Peyer's patch (tissue), 4 donors: ENCODE measurements around the gene DMKN.

Experiments used
- CTCF ChIP-seq, 6 experiments: fragments of 450-650 bp in 4 of 6; fragments of 200-600 bp in 2 of 6; sonication (generic) in 1 of 6; IDR thresholded peaks; one replicate each; pipeline ENCODE4 v1.5.1; 2017 to 2019; ENCODE audit warnings: antibody characterized with exemption in 6 of 6, mild to moderate bottlenecking in 3 of 6, moderate library complexity in 1 of 6
- POLR2A ChIP-seq, 2 donors: fragments of 450-650 bp; IDR thresholded peaks; one replicate each; pipeline ENCODE4 v1.5.1; 2017; ENCODE audit warnings: antibody characterized with exemption in 2 of 2, mild to moderate bottlenecking in 2 of 2, moderate library complexity in 2 of 2

GRCh38 chr19:35552534-35553384 is 39.3 kb upstream of the DMKN start:
- TF ChIP-seq CTCF (IDR thresholded peaks at IDR 0.05) (no peak), POLR2A (IDR thresholded peaks at IDR 0.05) (no peak)
